Hematopoietic multipotent progenitor cell (in vitro differentiated cells): ENCODE results near the gene OVCH1. TPM values are rescaled to one million over a fixed set of nuclear protein-coding genes. Genes with fewer than 3 reads are reported as not detected.
"Not testable (repeated sequence)": the region's sequence is repeated elsewhere in the genome, so short reads cannot be mapped to it uniquely, and the experiment has no call there.

Source experiments
- DNase-seq, 3 donors: peaks; one replicate each; pipeline ENCODE4 v3.0.0-alpha.2; 2011 to 2015; ENCODE audit warnings: low read depth in 2 of 3, low spot score in 2 of 3
- total RNA-seq: library from RNA; depleted of rRNA; stranded (reverse); fragments of >200 nt; gene quantifications from one replicate; pipeline ENCODE4 v1.2.3, GENCODE V29; 2012

Gene OVCH1
- total RNA-seq, 1 donor, result not detected

DNA sequence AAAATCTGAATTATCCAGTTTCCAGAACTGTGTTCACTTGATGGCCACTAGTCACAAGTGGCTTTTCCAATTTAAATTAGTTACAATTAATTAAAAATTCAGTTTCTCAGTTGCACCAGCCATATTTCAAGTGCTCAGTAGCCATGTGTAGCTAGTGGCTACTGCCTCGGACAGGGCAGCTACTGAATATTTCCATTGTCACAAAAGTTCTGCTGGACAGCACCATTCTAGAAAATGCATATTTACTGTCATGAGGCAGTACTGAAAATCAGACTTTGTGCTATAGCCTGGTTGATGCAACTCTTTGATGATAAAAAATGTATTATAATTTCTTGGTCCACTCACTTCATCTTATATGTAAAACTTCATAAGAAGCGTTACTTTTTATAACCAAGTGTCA, 11.5 kb upstream of the OVCH1 start:
- DNase-seq, result no peak

DNA sequence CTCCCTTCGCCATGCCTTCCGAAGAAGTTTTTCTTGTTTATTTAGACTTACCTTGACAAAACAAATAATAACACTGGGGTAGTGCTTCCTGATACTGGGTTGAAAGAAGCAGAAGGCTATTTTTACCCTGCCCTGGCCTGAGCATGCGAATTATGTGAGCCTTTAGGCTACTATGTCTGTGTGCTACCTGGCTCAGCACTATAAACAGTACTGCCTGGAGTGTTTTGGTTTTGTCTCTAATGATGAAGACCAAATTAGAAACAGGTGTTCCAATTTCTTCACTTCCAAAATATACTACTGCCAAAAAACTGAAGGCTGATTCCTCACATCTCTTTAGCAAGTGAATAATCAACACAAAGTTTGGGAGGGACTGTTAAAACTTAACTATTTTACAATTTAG, 7.6 kb upstream of the OVCH1 start:
- DNase-seq, result no peak

DNA sequence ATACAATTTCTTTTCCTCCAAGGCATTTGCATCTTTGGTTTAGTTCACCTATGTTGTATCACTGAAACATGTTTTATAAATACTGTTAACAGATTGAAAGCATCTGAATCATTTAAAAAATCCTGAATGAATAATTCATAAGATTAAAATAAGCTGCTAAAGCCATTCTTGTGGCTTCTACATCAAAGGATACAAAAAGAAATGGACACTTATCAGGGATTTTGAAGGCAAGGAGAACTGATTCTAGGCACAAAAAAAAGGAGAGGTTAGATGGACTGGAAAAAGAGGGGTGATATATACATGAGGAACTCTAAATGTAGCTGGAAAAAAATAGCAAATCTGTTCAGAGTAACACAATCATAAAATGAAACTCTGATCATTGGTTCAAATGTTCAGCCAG, 5.8 kb upstream of the OVCH1 start:
- no peak for DNase-seq

DNA sequence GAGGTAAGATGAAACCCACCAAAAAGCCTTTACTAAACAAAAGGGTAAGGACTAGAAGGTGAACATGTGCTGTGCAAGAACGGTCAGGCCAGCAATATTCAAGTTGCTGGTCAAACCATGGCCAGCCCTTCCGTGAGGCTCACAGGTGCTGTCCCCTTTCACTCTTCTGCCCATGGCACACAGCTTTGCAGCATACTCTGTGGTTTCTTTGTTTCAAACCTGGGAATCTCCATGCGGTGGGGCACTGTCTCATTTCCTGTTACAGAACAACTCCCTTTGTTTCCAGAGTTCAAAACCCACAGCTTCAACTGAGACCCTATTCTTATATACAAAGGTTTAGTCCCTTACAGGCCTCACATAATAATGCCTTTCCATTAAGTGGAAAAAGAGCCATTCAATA, 1.7 kb upstream of the OVCH1 start:
- no peak for DNase-seq

DNA sequence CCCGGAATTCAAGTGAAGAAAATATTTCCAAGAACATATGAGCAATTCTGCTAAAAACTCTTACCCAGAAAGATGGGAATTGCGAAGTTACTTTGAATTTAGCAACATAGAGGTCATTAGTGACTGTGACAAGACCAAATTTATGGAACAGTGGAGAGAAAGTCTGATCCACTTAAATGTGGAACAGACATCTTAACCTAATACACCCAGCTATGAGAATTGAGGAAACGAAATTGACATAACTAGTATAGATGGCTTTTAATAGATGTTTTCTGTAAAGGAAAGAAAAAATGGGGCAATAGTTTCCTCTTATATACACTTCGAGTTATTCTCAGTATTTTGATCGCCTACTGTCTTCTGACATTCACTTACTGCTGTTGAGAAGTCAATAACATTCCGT, 4.6 kb downstream of the OVCH1 start:
- DNase-seq, result no peak

DNA sequence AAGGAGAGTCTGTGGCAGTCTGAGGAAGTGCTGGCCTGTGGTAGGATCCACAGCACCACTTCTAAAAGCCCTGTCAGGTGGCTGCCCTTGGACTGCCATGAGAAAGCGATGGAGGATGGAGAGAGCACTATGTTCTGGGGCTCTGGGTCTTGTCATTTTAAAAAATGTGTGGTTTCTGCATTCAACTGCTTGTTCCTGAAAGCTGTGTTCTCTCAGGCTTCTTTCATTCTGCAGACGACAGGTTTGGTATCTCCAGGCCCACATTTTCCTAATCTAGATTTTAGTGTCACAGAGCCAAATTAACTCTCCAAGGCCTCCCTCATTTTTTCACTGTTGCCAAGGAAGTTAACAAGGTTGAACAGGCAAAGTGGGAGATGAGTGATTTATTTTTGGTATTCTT, 10.5 kb downstream of the OVCH1 start:
- no peak for DNase-seq

DNA sequence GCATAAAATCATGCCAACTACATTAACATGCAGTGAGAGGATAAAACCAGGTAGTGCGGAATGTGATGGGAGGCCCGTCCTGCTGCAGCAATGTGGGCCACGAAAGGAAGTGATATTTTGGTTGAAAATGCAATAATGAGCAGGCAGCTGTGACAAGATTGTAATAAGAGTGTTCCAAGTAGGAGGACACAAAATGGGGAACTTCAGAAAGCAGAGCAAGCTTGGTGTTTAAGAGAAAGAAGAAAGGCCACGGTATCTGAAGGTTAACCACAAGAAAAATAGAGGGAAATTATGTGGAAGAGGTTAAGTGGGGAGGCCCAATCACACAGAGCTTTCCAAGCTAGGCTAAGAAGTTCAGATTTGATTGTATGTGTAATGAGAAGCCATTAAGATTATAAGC, 34.3 kb downstream of the OVCH1 start:
- DNase-seq, result no peak

DNA sequence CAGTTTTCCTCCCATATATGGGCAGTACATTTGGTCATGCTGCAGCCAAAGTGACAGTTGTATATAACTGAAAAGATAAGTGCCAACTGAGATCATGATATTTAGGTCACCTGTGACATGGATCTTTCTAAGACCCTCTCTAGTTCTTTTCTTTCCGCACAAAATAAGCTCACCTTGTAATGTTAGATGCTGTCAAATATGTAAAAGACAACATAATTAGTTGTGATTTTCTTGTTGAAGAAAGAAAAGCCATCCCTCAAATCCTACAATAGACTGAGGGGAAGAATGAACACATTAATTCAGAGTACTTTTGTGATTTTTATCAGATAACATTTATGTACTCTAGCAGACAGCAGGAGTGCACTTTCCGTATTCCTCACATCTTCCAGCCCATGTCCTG, 37.4 kb downstream of the OVCH1 start:
- no peak for DNase-seq

DNA sequence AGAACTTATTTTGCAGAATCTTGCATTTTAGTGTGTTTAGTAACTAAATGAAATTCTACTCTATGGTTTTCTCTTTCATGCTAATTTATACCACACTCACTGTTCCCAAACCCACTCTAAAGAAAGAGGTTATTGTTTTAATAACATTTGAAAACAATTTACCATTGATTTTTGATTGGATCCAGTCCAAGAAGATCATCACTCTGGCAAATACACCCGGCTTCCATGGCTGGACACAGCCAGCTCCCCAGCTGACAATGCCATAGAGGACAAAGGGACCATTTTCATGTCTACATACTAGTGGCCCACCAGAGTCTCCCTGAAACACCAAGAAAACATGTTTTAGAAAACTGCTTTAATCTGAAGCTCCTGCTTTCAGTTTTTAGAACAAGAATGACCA, 42.4 kb downstream of the OVCH1 start:
- DNase-seq, result no peak

DNA sequence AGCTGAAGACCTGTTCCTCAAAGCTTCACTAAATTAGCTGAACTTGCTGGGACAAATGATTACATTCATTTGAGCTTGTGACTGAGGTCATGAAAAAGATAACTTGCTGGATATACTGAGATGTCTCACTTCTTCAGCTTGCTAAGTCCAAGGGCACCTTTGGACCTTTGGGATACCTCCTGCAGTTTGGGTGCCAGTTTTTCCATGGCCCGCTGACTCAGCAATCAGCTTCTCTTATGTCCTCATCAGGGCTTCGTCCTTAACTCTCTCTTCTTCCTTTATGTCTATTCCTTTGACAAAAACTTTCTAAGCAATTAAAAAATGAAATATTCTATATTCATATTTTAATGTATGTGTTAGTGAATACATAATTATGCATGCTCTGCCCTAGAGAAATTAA, 45.6 kb downstream of the OVCH1 start:
- no peak for DNase-seq

DNA sequence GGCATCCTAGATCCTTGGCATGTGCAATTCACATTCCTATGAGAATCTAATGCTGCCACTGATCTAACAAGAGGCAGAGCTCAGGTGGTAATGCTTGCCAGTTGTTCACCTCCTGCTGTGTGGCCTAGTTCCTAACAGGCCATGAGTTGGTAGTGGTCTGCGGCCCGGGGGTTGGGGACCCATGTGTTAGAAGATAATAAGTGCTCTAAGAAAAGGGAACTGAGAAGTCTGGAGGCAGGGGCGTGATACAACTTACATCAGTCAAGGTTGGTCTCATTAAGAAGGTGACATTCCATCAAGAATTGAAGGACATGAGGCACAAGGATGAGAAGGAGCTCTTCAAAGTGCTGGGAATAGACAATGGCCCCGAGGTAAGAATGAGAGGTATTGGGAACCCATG, 49.3 kb downstream of the OVCH1 start:
- no peak for DNase-seq

DNA sequence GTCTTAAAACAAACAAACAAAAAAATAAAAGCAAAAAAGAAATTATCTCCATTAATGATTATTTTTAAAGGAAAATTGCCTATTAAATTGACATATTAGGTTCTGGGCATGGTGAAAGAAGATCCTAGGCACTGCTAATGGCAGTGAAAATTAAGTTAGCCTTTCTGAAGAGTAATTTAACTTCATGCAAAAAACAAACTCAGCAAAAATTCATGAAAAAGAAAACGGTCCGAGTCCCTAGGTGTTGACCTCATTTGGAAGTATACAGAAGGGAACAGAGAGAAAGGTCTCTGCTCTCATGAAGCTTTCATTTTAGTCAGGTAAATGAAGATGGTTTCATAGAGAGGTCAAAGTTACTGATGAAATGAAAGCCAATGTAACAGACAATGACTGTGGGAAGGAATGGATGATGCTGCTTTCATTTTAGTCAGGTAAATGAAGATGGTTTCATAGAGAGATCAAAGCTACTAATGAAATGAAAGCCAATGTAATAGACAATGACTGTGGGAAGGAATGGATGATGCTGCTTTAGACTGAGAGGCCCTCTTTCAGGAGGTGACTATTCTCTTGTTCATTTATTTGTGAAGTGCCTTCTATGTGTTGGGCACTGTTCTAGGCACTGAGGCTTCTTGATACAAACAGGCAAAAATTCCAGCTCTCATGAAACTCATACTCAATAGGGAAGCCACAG, 50.1 kb downstream of the OVCH1 start:
- no peak for DNase-seq

DNA sequence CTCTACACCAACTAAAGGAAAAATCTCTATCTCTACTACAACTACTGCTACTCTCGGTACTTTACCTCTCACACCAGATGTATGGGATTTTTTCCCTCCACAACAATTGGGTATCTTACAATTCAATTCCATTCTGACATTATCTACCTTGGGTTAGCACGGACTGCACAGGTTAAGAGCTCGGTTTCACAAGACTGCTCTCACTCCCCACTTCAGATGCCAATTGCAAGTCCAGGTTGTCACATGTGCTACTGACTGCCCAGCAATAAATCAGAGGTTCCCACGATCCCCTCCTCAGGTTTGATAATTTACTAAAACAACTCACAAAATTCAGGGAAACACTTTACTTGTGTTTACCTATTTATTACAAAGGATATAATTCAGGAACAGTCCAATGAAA, 58.0 kb downstream of the OVCH1 start:
- DNase-seq, result no peak

DNA sequence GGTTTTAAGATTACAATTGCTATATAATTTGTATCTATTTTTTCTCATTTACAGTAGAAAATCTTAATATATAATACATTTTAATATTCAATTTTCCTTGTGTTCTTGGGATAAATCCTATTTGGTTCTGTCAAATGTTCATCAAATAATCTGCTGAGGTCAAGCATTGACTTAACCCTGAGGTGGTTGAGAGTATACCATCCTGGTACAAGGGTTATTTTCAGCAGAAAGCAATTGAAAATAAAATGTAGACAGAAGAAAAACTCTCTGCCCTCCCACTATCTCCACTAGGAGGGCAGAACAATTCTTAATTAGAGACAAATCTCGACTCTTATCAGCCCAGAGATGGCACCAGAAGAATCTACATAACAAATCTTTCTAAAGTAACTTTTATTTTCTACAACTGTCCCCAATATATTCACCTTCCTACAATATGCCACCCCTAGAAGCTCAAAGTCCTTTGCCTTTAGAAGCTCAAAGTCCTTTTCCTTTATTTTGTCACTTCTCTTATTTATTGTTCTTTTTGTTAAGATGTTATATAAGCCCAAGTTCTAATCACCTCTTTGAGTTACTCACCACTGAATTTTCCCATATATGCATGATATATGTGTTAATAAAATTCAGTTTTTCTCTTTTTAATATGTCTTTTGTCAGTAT, 58.6 kb downstream of the OVCH1 start:
- DNase-seq, result no peak

DNA sequence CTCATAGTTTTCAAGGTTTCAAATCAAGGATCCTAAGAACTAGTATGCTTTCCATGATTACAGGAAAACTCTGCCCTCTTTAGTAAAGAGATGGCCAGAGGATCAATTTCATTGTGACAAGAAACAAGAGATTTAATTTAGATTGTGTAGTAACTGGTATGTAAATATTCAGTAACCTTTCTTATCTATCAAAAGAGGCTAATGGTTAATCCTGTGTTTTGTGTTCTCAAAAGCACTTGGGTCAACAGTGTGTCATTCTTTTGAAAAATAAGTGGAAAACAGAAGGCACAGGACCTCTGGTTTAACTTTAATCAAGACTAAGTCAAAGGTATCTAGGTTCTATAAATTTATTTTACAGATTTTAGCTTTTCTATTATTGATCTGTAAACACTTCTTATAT, 59.9 kb downstream of the OVCH1 start:
- no peak for DNase-seq

DNA sequence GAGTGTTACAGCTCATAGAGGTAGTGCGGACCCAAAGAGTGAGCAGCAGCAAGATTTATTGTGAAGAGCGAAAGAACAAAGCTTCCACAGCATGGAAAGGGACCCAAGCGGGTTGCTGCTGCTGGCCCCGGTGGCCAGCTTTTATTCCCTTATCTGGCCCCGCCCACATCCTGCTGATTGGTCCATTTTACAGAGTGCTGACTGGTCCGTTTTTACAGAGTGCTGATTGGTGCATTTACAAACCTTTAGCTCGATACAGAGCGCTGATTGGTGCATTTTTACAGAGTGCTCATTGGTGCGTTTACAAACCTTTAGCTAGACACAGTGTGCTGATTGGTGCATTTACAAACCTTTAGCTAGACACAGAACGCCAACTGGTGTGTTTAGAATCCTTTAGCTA, 60.7 kb downstream of the OVCH1 start:
- DNase-seq, result not testable (repeated sequence)

DNA sequence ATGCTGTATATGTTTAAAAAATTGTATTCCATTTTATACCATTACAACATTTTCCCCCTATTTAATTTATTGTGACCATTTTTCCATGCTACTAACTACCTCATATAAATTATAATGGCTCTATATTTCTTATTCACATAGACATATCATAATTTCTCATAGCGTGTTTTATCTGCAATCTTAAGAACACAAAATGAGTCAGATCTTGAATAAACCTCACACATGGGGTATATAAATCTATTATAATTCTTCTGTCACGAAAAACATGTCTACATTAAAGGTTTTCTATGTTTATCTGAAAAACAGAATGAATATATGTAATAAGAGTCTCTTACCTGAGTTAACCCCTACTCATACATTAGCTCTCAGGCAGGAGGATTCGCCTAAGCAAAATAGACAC, 66.0 kb downstream of the OVCH1 start:
- no peak for DNase-seq

DNA sequence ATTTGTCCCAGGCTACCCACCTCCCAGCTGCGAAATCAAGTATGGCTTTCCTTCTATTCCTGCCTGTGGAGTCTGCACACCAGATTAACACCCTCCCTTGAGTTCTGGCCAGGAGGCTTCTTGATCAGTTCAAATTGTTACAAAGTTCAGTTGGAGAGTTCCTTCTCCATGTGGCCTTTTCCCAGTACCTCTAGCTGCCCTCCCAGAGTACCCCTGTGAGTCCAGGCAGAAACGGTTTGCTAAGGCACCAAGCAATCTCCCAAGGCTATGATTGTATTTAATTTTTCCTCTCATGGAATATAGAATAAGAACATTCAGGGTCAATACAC, 66.8 kb downstream of the OVCH1 start:
- no peak for DNase-seq

DNA sequence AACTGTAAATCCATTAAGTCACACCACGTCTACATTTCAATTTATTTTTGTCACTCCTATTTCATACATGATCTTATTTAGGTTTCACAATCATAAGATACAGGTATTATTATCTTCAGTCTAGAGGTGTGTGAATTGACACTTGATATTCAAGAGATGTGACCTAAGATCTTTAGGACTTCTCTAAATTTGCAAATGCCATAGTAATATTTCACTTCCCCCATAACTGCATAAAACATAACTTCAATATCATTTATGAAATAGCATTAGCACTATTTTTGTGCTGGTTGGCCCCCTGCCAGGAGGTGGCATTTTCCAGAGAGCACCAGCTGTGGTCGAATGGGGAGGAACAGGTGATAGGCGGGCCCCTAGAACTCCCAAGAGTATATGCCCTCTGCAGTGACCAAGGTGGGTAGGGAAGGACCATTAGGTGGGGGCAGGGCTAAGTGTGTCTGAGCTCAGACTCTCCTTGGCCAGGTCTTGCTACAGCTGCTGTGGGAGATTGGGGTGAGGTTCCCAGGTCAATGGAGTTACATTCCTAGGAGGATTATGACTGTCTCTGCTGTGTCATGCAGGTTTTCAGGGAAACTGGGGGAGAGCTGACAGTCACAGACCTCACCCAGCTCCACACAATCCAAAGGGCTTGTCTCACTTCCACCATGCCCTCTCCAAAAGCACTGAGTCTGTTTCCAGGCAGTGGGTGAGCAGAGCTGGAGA, 67.3 kb downstream of the OVCH1 start:
- no peak for DNase-seq

DNA sequence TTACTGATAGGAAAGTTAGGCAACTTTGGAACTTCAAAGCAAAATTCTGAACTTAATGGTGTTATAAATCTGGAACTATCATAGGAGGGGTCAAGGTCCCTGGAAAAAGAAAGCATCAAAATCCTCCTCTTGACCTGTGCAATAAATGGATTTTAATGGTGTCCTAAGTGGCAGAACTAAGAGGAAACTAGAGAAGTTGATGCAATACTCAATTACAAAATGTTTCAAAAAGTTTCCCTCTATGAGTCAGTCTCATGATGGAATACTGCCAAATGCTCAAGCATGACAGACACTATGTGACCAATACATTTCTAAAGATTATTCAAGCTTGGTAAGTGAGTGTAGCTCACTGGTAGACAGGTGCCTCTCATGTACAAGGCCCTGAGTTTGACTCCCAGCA, 68.9 kb downstream of the OVCH1 start:
- DNase-seq, result peak in 2 of 3 donors; percentile 12 to 46

DNA sequence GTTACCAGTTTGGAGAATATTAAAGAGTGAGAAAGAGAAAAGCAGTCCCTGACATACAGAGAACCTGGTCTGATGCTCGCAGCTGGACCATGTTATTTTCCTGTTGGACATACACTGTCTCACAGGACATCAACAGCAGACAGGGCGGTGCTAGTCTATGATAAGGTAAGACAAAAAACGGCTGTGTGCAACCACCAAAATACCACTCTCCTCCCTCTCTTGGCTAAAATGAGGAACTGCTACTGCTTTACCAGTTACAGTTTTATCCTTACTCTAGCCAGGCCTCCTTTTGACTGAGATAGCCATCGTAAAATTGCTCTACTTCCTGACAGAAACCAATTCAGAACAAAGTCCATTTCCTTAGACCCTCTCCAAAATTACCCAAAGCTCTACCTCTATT, 69.5 kb downstream of the OVCH1 start:
- peak in 2 of 3 donors; percentile 30 to 56 for DNase-seq

DNA sequence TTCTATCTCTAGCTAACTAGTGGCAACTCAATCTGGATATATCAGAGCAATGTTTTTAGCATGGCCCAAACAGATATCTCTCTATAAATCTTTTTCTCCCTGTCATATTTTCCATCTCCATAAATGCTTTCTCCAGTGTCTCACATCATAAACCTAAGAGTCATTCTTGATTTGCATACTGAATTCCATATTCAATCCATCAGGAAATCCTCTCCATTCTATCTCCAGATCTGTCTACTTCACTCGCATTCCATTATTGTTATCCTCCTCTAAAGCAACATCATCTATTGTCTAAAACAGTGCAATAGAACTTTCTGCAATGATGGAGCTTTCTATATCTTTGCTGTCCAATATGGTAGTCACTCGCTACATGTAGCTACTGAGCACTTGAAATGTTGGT, 71.0 kb downstream of the OVCH1 start:
- no peak for DNase-seq
